K562 (cell line): ENCODE measurements around the gene MTHFD2. TPM values are rescaled to one million over a fixed set of nuclear protein-coding genes. Genes with fewer than 3 reads are reported as not detected.

Source experiments
- CEBPB ChIP-seq: fragments of 450-650 bp; IDR thresholded peaks from 2 replicates; pipeline ENCODE4 v1.6.1; 2016; ENCODE audit warnings: missing genetic modification characterization, missing compliant biosample characterization
- CTBP1 ChIP-seq: fragments of 450-650 bp; IDR thresholded peaks from 2 replicates; pipeline ENCODE4 v1.6.1; 2016; ENCODE audit warnings: borderline replicate concordance
- ELF2 ChIP-seq: fragments of 250-450 bp; sonication (Bioruptor Pico); IDR thresholded peaks from 2 replicates; pipeline ENCODE4 v1.5.0; 2021; ENCODE audit warnings: mild to moderate bottlenecking
- FOXM1 ChIP-seq, 2 experiments: fragments of 450-650 bp in 1 of 2; sonication (generic) in 1 of 2; formaldehyde crosslinking in 1 of 2; IDR thresholded peaks; 2 replicates each; pipeline versions ENCODE4 v1.6.1 to v1.9.0; 2017 to 2022; ENCODE audit warnings: low read depth in 2 of 2, mild to moderate bottlenecking in 2 of 2, missing genetic modification reagents in 1 of 2, moderate library complexity in 1 of 2
- FUS ChIP-seq: fragments of 200-400 bp; formaldehyde crosslinking; optimal IDR thresholded peaks from 2 replicates; pipeline ENCODE3; 2017; ENCODE audit warnings: low read depth, low read length
- HDAC2 ChIP-seq: fragments of 450-650 bp; IDR thresholded peaks from 2 replicates; pipeline ENCODE4 v1.6.1; 2016; ENCODE audit warnings: mild to moderate bottlenecking
- HDGF ChIP-seq: fragments of 450-650 bp; IDR thresholded peaks from 2 replicates; pipeline ENCODE4 v1.6.1; 2016
- HIVEP1 ChIP-seq: fragments of 250-450 bp; sonication (Bioruptor Pico); IDR thresholded peaks from 2 replicates; pipeline ENCODE4 v1.4.0; 2020; ENCODE audit warnings: mild to moderate bottlenecking
- HMGN3 ChIP-seq: IDR thresholded peaks from 2 replicates; pipeline ENCODE4 v1.6.1; 2011; ENCODE audit warnings: borderline replicate concordance, low read depth, mild to moderate bottlenecking, mixed read lengths, low read length; ENCODE audit not compliant: insufficient read length; ENCODE audit errors: extremely low read depth
- HNRNPH1 ChIP-seq: fragments of 200-400 bp; formaldehyde crosslinking; optimal IDR thresholded peaks from 2 replicates; pipeline ENCODE3; 2017; ENCODE audit warnings: low read depth, mild to moderate bottlenecking, low read length, moderate library complexity
- JUND ChIP-seq, 2 experiments: IDR thresholded peaks; 2 replicates in 1 of 2; 3 replicates in 1 of 2; pipeline ENCODE4 v1.6.1; 2011; ENCODE audit warnings: borderline replicate concordance in 2 of 2, low read depth in 2 of 2, low read length in 2 of 2, improper control_type of control experiment in 1 of 2, missing biosample characterization in 1 of 2, missing genetic modification characterization in 1 of 2, missing genetic modification reagents in 1 of 2
- KLF6 ChIP-seq: fragments of 250-450 bp; sonication (Bioruptor Pico); IDR thresholded peaks from 2 replicates; pipeline ENCODE4 v1.4.0; 2020; ENCODE audit warnings: mild to moderate bottlenecking, moderate library complexity, borderline replicate concordance
- MAFG ChIP-seq: fragments of 450-650 bp; conservative IDR thresholded peaks from 2 replicates; pipeline ENCODE4 v1.6.1; 2016; ENCODE audit warnings: missing genetic modification characterization, missing compliant biosample characterization
- MAFK ChIP-seq: IDR thresholded peaks from 2 replicates; pipeline ENCODE4 v1.6.1; 2011; ENCODE audit warnings: low read length, improper control_type of control experiment
- MAZ ChIP-seq, 2 experiments: fragments of 450-650 bp in 1 of 2; sonication (generic) in 1 of 2; formaldehyde crosslinking; IDR thresholded peaks in 1 of 2; conservative IDR thresholded peaks in 1 of 2; 2 replicates each; pipeline versions ENCODE4 v1.4.0 to v1.5.0; 2020; ENCODE audit warnings: mild to moderate bottlenecking in 1 of 2, missing genetic modification reagents in 1 of 2
- MYBL2 ChIP-seq, 2 experiments: fragments of 450-650 bp in 1 of 2; sonication (generic) in 1 of 2; formaldehyde crosslinking in 1 of 2; IDR thresholded peaks; 2 replicates each; pipeline versions ENCODE4 v1.6.1 to v1.8.1; 2017 to 2022; ENCODE audit warnings: borderline replicate concordance in 1 of 2, inconsistent platforms in 1 of 2, low read depth in 1 of 2, mild to moderate bottlenecking in 1 of 2, missing genetic modification reagents in 1 of 2, moderate library complexity in 1 of 2
- POLR2A ChIP-seq: fragments of 450-650 bp; conservative IDR thresholded peaks from 2 replicates; pipeline ENCODE4 v1.6.1; 2016
- SMAD1 ChIP-seq: fragments of 150-350 bp; IDR thresholded peaks from 2 replicates; pipeline ENCODE4 v1.6.1; 2014; ENCODE audit warnings: low read length, low read depth; ENCODE audit not compliant: partially characterized antibody
- SREBF1 ChIP-seq: fragments of 150-350 bp; IDR thresholded peaks from 2 replicates; pipeline ENCODE4 v1.6.1; 2014; ENCODE audit warnings: antibody characterized with exemption, low read depth, low read length, borderline replicate concordance
- TBL1XR1 ChIP-seq, 2 experiments: IDR thresholded peaks; 2 replicates each; pipeline ENCODE4 v1.6.1; 2012; ENCODE audit warnings: improper control_type of control experiment in 2 of 2, low read length in 2 of 2, mild to moderate bottlenecking in 1 of 2
- U2AF2 ChIP-seq: fragments of 200-400 bp; formaldehyde crosslinking; optimal IDR thresholded peaks from 2 replicates; pipeline ENCODE3; 2017; ENCODE audit warnings: low read depth, mild to moderate bottlenecking, low read length
- ZFX ChIP-seq: sonication (generic); formaldehyde crosslinking; IDR thresholded peaks from 2 replicates; pipeline ENCODE4 v1.8.0; 2022; ENCODE audit warnings: mild to moderate bottlenecking, missing genetic modification reagents, moderate library complexity
- ZNF121 ChIP-seq: sonication (generic); formaldehyde crosslinking; conservative IDR thresholded peaks from 2 replicates; pipeline ENCODE4 v1.8.0; 2022; ENCODE audit warnings: missing genetic modification reagents
- ZNF436 ChIP-seq: fragments of 250-450, 450-650 bp; sonication (Bioruptor Pico); formaldehyde crosslinking; IDR thresholded peaks from 2 replicates; pipeline ENCODE4 v1.7.0; 2020; ENCODE audit warnings: mild to moderate bottlenecking
- polyA plus RNA-seq, 8 experiments: library from polyadenylated mRNA; depleted of rRNA in 4 of 8; stranded (reverse) in 5 of 8; unstranded in 3 of 8; fragments of >200 nt; fragmentation: Nextera tagmentation in 2 of 8; fragmentation: Illumina TruSeq in 1 of 8; extraction: Ambion mirVana in 2 of 8; extraction: Trizol in 1 of 8; gene quantifications; 2 replicates each; pipeline versions ENCODE4 v1.2.1 to v1.2.3, GENCODE V29; 2011 to 2014; ENCODE audit warnings: inconsistent platforms in 1 of 8, missing spikeins in 1 of 8
- total RNA-seq, 7 experiments: library from RNA; depleted of rRNA in 6 of 7; stranded (reverse); fragments of >200 nt in 6 of 7; fragmentation: Illumina TruSeq in 2 of 7; extraction: Trizol in 2 of 7; gene quantifications; 2 replicates each; pipeline versions ENCODE4 v1.2.1 to v1.2.3, GENCODE V29; 2011 to 2021; ENCODE audit warnings: low replicate concordance in 1 of 7
- TF ChIP-seq, protein P1 (sequence below): sonication (generic); formaldehyde crosslinking; IDR thresholded peaks from 2 replicates; pipeline ENCODE4 v1.8.1; 2023; ENCODE audit warnings: mild to moderate bottlenecking, missing genetic modification reagents, moderate library complexity
- TF ChIP-seq, protein P2 (sequence below): fragments of 450-650 bp; formaldehyde crosslinking; conservative IDR thresholded peaks from 2 replicates; pipeline ENCODE4 v1.4.0; 2022; ENCODE audit warnings: mild to moderate bottlenecking, missing genetic modification characterization

The MTHFD2 gene
- total and polyA plus RNA-seq, 9 of the 15 experiments (the other 6 are each of a cell fraction or from before 2014, with no cell fraction given) = 113 to 520 (median 234) TPM

DNA sequence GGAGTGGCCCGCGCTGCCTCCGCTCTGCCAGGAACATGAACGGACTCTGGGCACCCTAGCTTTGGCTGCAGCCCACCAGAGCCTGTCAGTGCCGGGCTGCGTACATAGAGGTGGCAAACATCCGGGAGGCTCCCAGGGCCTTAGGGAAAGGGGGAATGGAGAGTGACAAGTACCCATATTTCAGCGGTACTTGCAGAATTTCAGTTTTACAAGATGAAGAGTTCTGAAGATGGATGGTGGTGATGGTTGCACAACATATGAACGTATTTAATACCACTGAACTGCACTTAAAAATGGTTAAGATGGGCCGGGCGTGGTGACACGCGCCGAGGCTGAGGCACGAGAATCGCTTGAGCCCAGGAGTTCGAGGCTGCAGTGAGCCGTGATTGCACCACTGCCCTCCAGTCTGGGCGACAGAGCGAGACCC is 873 bp downstream of the MTHFD2 start (continued):
- TF ChIP-seq ZNF436 (CRISPR knock-in tag) = 0 out of 2 replicates have a peak, but pooled peaks have one; percentile 35
- TF ChIP-seq HDGF = no peak
- TF ChIP-seq HIVEP1 (CRISPR knock-in tag) = 0 out of 2 replicates have a peak, but pooled peaks have one; percentile 46
- peak; percentile 40; the same call in 1 of the 2 replicates for TF ChIP-seq SREBF1
- TF ChIP-seq CEBPB = peak; percentile 87
- TF ChIP-seq, protein P1, sequence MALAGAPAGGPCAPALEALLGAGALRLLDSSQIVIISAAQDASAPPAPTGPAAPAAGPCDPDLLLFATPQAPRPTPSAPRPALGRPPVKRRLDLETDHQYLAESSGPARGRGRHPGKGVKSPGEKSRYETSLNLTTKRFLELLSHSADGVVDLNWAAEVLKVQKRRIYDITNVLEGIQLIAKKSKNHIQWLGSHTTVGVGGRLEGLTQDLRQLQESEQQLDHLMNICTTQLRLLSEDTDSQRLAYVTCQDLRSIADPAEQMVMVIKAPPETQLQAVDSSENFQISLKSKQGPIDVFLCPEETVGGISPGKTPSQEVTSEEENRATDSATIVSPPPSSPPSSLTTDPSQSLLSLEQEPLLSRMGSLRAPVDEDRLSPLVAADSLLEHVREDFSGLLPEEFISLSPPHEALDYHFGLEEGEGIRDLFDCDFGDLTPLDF (CRISPR knock-in tag) = no peak
- no peak for TF ChIP-seq HNRNPH1
- no peak for TF ChIP-seq SMAD1
- peak; percentile 6; the same call in 1 of the 2 replicates for TF ChIP-seq ZNF121 (CRISPR knock-in tag)
- TF ChIP-seq CTBP1 = peak; percentile 14; the same call in 1 of the 2 replicates
- no peak for TF ChIP-seq MYBL2 (IDR thresholded peaks at IDR 0.05; ENCODE audit: low read depth)
- TF ChIP-seq MYBL2 (CRISPR knock-in tag; IDR thresholded peaks at IDR 0.05; ENCODE audit: borderline replicate concordance) = no peak
- no peak for TF ChIP-seq HMGN3
- no peak for TF ChIP-seq JUND (IDR thresholded peaks at IDR 0.05; ENCODE audit: borderline replicate concordance, low read depth, low read length)
- TF ChIP-seq JUND (tag; IDR thresholded peaks at IDR 0.05; ENCODE audit: borderline replicate concordance, low read depth, low read length) = 0 out of 3 replicates have a peak, but pooled peaks have one; percentile 6
- peak; percentile 27; the same call in 1 of the 2 replicates for TF ChIP-seq HDAC2
- TF ChIP-seq U2AF2 = no peak
- TF ChIP-seq MAFG (tag) = no peak
- no peak for TF ChIP-seq POLR2A
- TF ChIP-seq TBL1XR1 (IDR thresholded peaks at IDR 0.05; ENCODE audit: low read length in 2 of 2) = 0 out of 4 replicates have a peak, but pooled peaks of 1 of the 2 experiments have one; percentile 11
- no peak for TF ChIP-seq MAFK
- TF ChIP-seq ZFX (CRISPR knock-in tag) = no peak
- TF ChIP-seq ELF2 (CRISPR knock-in tag) = no peak
- peak; percentile 1 to 36; a peak in 2 of 4 replicates for TF ChIP-seq MAZ (CRISPR knock-in tag; conservative IDR thresholded peaks at IDR 0.05 in 1 of 2, IDR thresholded peaks at IDR 0.05 in 1 of 2)
- TF ChIP-seq, protein P2, sequence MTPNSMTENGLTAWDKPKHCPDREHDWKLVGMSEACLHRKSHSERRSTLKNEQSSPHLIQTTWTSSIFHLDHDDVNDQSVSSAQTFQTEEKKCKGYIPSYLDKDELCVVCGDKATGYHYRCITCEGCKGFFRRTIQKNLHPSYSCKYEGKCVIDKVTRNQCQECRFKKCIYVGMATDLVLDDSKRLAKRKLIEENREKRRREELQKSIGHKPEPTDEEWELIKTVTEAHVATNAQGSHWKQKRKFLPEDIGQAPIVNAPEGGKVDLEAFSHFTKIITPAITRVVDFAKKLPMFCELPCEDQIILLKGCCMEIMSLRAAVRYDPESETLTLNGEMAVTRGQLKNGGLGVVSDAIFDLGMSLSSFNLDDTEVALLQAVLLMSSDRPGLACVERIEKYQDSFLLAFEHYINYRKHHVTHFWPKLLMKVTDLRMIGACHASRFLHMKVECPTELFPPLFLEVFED (CRISPR knock-in tag) = 0 out of 2 replicates have a peak, but pooled peaks have one; percentile 8
- TF ChIP-seq FOXM1 (IDR thresholded peaks at IDR 0.05; ENCODE audit: low read depth) = no peak
- TF ChIP-seq FOXM1 (CRISPR knock-in tag; IDR thresholded peaks at IDR 0.05; ENCODE audit: low read depth) = no peak
- 0 out of 2 replicates have a peak, but pooled peaks have one; percentile 78 for TF ChIP-seq KLF6 (CRISPR knock-in tag)
- TF ChIP-seq FUS = no peak
